ENCODE results near the gene ACER3.
"Not testable (repeated sequence)": the region's sequence is repeated elsewhere in the genome, so short reads cannot be mapped to it uniquely, and the experiment has no call there.

ACER3 gene

DNA sequence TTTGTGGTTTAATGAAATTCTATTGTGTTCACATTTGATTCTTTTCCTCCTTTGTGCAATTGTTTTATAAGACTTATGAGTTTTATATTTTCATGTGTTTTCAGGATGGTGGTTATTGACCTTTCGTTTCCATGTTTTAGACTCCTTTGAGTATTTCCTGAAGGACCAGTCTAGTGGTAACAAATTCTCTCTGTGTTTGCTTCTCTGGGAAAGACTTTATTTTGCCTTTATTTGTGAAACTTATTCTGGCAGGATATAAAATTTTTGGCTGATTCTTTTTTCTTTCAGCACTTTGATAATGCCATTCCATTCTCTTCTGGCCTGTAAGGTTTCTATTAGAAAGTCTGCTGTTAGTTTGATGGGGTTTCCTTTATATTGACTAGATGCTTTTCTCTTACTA is 83.5 kb downstream of the ACER3 start:
- Histone ChIP-seq H3K27me3 (ENCODE audit: insufficient read depth, low read length) (no peaks in the 10 kb centered on the region), H3K36me3 (ENCODE audit: insufficient read depth, low read depth, low read length) (no peaks in the 10 kb centered on the region), H3K4me1 (ENCODE audit: insufficient read depth, low read length) (peaks cover 16% of the 10 kb centered on the region; the same call in 1 of the 2 replicates), H3K9me3 (ENCODE audit: insufficient read depth, low read depth, low read length) (peaks cover 8% of the 10 kb centered on the region), H3K4me3 (ENCODE audit: low read length) (no peak overlapping the region), H3K27ac (ENCODE audit: low read length) (no peak overlapping the region), H3K9ac (ENCODE audit: low read depth, low read length) (no peak overlapping the region)

DNA sequence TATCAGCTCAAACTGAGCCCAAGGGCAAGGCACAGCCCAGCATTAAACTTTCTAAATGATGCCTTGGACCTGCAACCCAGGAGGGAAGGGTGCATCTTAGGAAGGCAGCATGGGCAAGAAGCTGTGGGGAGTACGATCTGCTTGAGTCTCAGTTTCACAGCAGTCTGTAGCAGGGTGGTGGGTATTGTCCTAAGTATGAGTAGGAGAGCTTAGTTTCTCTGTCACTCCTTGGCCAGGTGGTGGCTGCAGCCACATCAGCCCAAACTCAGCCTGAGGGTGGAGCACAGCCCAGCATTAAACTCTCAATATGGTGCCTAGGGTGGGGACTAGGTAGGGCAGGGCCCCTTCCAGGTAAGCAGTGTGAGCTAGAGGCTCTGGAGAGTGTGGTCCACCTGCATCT is 85.5 kb downstream of the ACER3 start:
- Histone ChIP-seq H3K27me3 (ENCODE audit: insufficient read depth, low read length) (no peaks in the 10 kb centered on the region), H3K36me3 (ENCODE audit: insufficient read depth, low read depth, low read length) (no peaks in the 10 kb centered on the region), H3K27ac (ENCODE audit: low read length) (no peak overlapping the region), H3K4me3 (ENCODE audit: low read length) (no peak overlapping the region), H3K9ac (ENCODE audit: low read depth, low read length) (no peak overlapping the region), H3K4me1 (ENCODE audit: insufficient read depth, low read length) (peaks cover 16% of the 10 kb centered on the region; the same call in 1 of the 2 replicates), H3K9me3 (ENCODE audit: insufficient read depth, low read depth, low read length) (peaks cover 8% of the 10 kb centered on the region)

GRCh38 chr11:76947190-76947589 is 86.5 kb downstream of the ACER3 start:
- Histone ChIP-seq H3K4me3 (ENCODE audit: low read length) (no peak overlapping the region), H3K9ac (ENCODE audit: low read depth, low read length) (no peak overlapping the region), H3K36me3 (ENCODE audit: insufficient read depth, low read depth, low read length) (no peaks in the 10 kb centered on the region), H3K27me3 (ENCODE audit: insufficient read depth, low read length) (no peaks in the 10 kb centered on the region), H3K9me3 (ENCODE audit: insufficient read depth, low read depth, low read length) (peaks cover 8% of the 10 kb centered on the region), H3K4me1 (ENCODE audit: insufficient read depth, low read length) (peaks cover 13% of the 10 kb centered on the region; the same call in 1 of the 2 replicates), H3K27ac (ENCODE audit: low read length) (no peak overlapping the region)

DNA sequence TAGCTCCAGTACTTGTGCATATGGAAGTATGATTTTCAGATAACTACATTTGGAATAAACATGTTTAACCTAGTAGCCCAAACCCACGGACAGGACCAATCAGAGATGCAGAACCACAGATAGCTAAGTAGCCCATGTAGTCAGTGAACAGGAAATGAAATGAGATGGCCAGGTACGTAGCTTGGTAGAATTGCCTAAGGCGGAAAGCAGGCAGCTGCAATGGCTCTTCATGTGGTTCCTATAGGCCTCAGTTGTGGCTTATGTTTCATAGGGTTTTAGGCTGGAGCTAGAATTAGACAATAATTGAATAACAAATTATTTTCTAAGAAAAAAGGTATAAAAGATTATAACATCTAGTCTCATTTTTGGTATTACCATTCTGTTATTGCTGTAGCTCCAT is 87.1 kb downstream of the ACER3 start:
- H3K27ac ChIP-seq (ENCODE audit: low read length), result no peak overlapping the region

DNA sequence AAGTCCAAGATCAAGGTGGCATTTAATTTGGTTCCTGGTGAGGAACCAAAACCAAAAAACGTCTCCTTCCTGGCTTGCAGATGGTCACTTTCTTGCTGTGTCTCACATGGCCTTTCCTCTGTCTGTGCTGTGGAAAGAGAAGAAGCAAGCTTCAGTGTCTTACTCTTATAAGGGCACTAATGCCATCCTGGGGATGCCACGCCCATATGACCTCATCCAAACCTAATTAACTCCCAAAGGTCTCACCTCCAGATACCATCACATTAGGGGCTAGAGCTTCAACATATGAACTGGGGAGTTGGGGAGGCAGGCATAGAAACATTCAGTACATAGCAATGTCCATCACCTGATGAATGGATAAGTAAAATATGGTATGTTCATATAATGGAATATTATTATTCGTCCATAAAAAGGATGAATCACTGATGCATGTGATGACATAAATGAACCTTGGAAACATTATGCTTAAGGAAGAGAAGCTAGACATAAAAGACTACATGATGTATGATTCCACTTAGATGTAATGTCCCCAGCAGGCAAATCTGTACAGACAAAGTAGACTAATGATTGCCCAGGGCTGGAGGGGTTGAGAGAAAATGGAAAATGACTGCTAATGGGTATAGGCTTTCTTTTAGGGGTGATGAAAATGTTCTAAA is 94.9 kb downstream of the ACER3 start:
- Histone ChIP-seq H3K4me1 (ENCODE audit: insufficient read depth, low read length) (no peaks in the 10 kb centered on the region; the same call in 1 of the 2 replicates), H3K27ac (ENCODE audit: low read length) (no peak overlapping the region), H3K4me3 (ENCODE audit: low read length) (no peak overlapping the region), H3K9ac (ENCODE audit: low read depth, low read length) (no peak overlapping the region), H3K9me3 (ENCODE audit: insufficient read depth, low read depth, low read length) (no peaks in the 10 kb centered on the region), H3K36me3 (ENCODE audit: insufficient read depth, low read depth, low read length) (no peaks in the 10 kb centered on the region), H3K27me3 (ENCODE audit: insufficient read depth, low read length) (no peaks in the 10 kb centered on the region)

More for the DNA sequence above, 87.1 kb downstream of the ACER3 start:
- no peaks in the 10 kb centered on the region for H3K27me3 ChIP-seq (ENCODE audit: insufficient read depth, low read length)
- peaks cover 8% of the 10 kb centered on the region for H3K9me3 ChIP-seq (ENCODE audit: insufficient read depth, low read depth, low read length)
- peaks cover 7% of the 10 kb centered on the region; the same call in 1 of the 2 replicates for H3K4me1 ChIP-seq (ENCODE audit: insufficient read depth, low read length)
- no peak overlapping the region for H3K9ac ChIP-seq (ENCODE audit: low read depth, low read length)
- no peak overlapping the region for H3K4me3 ChIP-seq (ENCODE audit: low read length)
- H3K36me3 ChIP-seq (ENCODE audit: insufficient read depth, low read depth, low read length), result no peaks in the 10 kb centered on the region

- peaks cover 12% of the 10 kb centered on the region; the same call in 1 of the 2 replicates for H3K36me3 ChIP-seq (ENCODE audit: insufficient read depth, low read depth, low read length)
- H3K27me3 ChIP-seq (ENCODE audit: insufficient read depth, low read length), result no peaks in the 10 kb centered on the region
- H3K27ac ChIP-seq (ENCODE audit: low read length), result no peak overlapping the region
- H3K4me1 ChIP-seq (ENCODE audit: insufficient read depth, low read length), result no peaks in the 10 kb centered on the region
- H3K9me3 ChIP-seq (ENCODE audit: insufficient read depth, low read depth, low read length), result peaks cover 22% of the 10 kb centered on the region
- no peak overlapping the region for H3K4me3 ChIP-seq (ENCODE audit: low read length)
- no peak overlapping the region for H3K9ac ChIP-seq (ENCODE audit: low read depth, low read length)
Observed at GRCh38 chr11:76962583-76963416, 102.1 kb downstream of the ACER3 start.

DNA sequence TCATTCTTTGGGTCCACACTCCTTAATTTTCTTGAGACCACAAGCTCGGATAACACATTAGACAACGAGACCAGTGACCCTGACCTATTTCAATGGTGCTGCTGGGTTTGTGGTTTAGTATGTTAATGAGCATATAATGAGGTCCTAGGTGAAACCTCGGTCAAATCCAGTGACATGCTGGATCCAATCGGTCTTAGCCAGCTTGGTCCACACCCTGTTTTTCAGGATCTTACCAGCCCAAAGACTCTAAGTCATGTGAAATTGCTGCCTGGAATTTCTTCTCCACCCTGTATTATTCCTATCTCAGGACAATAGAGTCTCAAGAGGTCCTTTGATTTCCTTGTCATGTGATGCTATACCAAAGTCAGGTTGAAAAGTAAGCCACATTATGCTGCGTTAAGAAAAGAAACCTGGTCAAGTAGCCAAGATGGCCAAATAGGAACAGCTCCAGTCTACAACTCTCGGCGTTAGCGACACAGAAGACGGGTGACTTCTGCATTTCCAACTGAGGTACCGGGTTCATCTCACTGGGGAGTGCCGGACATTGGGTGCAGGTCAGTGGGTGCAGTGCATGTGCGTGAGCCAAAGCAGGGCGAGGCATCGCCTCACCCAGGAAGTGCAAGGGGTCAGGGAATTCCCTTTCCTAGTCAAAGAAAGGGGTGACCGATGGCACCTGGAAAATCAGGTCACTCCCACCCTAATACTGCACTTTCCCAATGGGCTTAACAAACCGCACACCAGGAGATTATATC is 102.9 kb downstream of the ACER3 start:
- not testable (repeated sequence) for H3K27me3 ChIP-seq (ENCODE audit: insufficient read depth, low read length); H3K27ac ChIP-seq (ENCODE audit: low read length); H3K4me1 ChIP-seq (ENCODE audit: insufficient read depth, low read length); H3K9ac ChIP-seq (ENCODE audit: low read depth, low read length); H3K4me3 ChIP-seq (ENCODE audit: low read length)
- Histone ChIP-seq H3K9me3 (ENCODE audit: insufficient read depth, low read depth, low read length) (peaks cover 22% of the 10 kb centered on the region), H3K36me3 (ENCODE audit: insufficient read depth, low read depth, low read length) (peaks cover 12% of the 10 kb centered on the region; the same call in 1 of the 2 replicates)

- H3K27ac ChIP-seq (ENCODE audit: low read length), result no peak overlapping the region
- H3K27me3 ChIP-seq (ENCODE audit: insufficient read depth, low read length), result no peaks in the 10 kb centered on the region
- no peaks in the 10 kb centered on the region for H3K36me3 ChIP-seq (ENCODE audit: insufficient read depth, low read depth, low read length)
- no peaks in the 10 kb centered on the region for H3K4me1 ChIP-seq (ENCODE audit: insufficient read depth, low read length)
- no peaks in the 10 kb centered on the region for H3K9me3 ChIP-seq (ENCODE audit: insufficient read depth, low read depth, low read length)
- H3K4me3 ChIP-seq (ENCODE audit: low read length), result no peak overlapping the region
- H3K9ac ChIP-seq (ENCODE audit: low read depth, low read length), result no peak overlapping the region
Observed at GRCh38 chr11:76972051-76972450, 111.3 kb downstream of the ACER3 start.

DNA sequence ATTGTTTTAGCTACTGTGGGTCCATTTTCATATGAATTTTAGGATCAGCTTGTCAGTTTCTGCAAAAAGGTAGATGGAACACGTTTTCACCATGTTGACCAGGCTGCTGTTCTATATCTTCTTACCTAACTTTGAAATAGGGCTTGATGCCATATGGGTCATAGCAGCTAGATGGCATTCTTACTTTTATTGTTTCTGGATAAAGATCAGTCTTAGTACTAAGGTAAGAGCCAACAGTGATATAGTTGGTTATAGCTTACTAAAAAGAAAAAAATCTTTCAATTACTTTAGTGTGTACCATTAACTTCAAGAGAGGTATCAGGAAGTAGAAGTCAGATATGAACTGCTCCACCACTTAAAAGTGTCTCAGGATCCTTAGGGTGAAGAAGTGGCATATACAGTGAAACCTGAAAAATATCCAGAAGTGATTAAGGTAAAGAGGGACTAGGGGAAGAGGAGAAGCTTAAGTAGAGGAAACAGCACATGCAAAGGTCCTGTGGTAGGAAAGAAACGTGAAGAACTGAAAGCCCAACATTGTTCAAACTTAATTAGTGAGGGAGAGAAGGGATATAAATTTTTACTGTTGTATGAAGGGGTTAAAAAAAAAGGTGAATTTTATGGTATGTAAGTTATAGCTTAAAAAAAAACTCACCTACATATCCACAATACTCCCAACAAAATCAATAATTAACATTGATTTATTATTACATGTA is 113.6 kb downstream of the ACER3 start:
- H3K4me1 ChIP-seq (ENCODE audit: insufficient read depth, low read length), result no peaks in the 10 kb centered on the region
- no peak overlapping the region for H3K27ac ChIP-seq (ENCODE audit: low read length)

GRCh38 chr11:76975513-76975912 is 114.8 kb downstream of the ACER3 start:
- Histone ChIP-seq H3K4me1 (ENCODE audit: insufficient read depth, low read length) (no peaks in the 10 kb centered on the region), H3K9ac (ENCODE audit: low read depth, low read length) (no peak overlapping the region), H3K4me3 (ENCODE audit: low read length) (no peak overlapping the region), H3K36me3 (ENCODE audit: insufficient read depth, low read depth, low read length) (no peaks in the 10 kb centered on the region), H3K27ac (ENCODE audit: low read length) (no peak overlapping the region), H3K9me3 (ENCODE audit: insufficient read depth, low read depth, low read length) (no peaks in the 10 kb centered on the region), H3K27me3 (ENCODE audit: insufficient read depth, low read length) (no peaks in the 10 kb centered on the region)

More for the DNA sequence above, 113.6 kb downstream of the ACER3 start:
- H3K36me3 ChIP-seq (ENCODE audit: insufficient read depth, low read depth, low read length), result no peaks in the 10 kb centered on the region
- no peaks in the 10 kb centered on the region for H3K9me3 ChIP-seq (ENCODE audit: insufficient read depth, low read depth, low read length)
- H3K9ac ChIP-seq (ENCODE audit: low read depth, low read length), result no peak overlapping the region
- H3K4me3 ChIP-seq (ENCODE audit: low read length), result no peak overlapping the region
- H3K27me3 ChIP-seq (ENCODE audit: insufficient read depth, low read length), result no peaks in the 10 kb centered on the region

DNA sequence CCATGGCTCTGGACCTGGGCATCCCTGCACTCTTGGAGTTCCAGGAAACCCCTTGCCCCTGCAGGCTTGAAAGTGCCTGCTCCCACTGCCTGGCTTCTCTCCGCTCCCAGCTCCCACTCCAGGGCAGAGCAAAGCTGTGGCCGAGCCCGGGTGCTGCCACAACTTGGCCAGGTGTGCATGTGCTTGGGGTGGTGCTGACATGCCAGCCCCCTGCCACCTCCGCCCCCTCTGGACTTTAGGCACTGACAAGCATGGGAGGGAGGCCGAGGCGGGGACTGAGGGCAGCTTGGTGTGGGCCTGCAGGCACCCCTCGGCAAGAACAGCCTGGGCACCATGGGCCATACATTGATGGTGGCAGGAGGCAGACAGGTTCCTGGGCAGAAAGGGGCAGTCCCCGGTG is 117.1 kb downstream of the ACER3 start:
- H3K27ac ChIP-seq (ENCODE audit: low read length), result no peak overlapping the region

More for the DNA sequence above, 117.1 kb downstream of the ACER3 start:
- H3K4me1 ChIP-seq (ENCODE audit: insufficient read depth, low read length), result no peaks in the 10 kb centered on the region
- no peaks in the 10 kb centered on the region for H3K36me3 ChIP-seq (ENCODE audit: insufficient read depth, low read depth, low read length)
- H3K27me3 ChIP-seq (ENCODE audit: insufficient read depth, low read length), result no peaks in the 10 kb centered on the region
- H3K9me3 ChIP-seq (ENCODE audit: insufficient read depth, low read depth, low read length), result no peaks in the 10 kb centered on the region
- H3K9ac ChIP-seq (ENCODE audit: low read depth, low read length), result no peak overlapping the region
- no peak overlapping the region for H3K4me3 ChIP-seq (ENCODE audit: low read length)
